HG03520 (cell line): Measurements from ENCODE around the gene SPHKAP.
"Not testable (repeated sequence)": the region's sequence is repeated elsewhere in the genome, so short reads cannot be mapped to it uniquely, and the experiment has no call there.

ENCODE experiments used
- ATAC-seq: cut with Tn5 transposase; IDR thresholded peaks from one replicate; pipeline ENCODE4 v1.9.1; 2021; ENCODE audit warnings: mild to moderate bottlenecking, moderate library complexity; ENCODE audit not compliant: unreplicated experiment

SPHKAP gene

GRCh38 chr2:228181098-228182019, at the start of gene SPHKAP:
SPHKAP (minus strand) TSS chr2:228181687; CDS start chr2:228181598, 89 bp downstream.
- ATAC-seq, result no peak

- no peak for ATAC-seq
Observed at GRCh38 chr2:228227466-228227865, 46.0 kb upstream of the SPHKAP start.

- no peak for ATAC-seq
Observed at GRCh38 chr2:228224410-228224809, 42.9 kb upstream of the SPHKAP start.

- ATAC-seq, result not testable (repeated sequence)
Observed at GRCh38 chr2:228218593-228218992, 37.1 kb upstream of the SPHKAP start.

- no peak for ATAC-seq
Observed at GRCh38 chr2:228197504-228197903, 16.0 kb upstream of the SPHKAP start.

GRCh38 chr2:228180181-228181097, 1.0 kb downstream of the SPHKAP start:
- no peak for ATAC-seq

- no peak for ATAC-seq
Observed at GRCh38 chr2:228167290-228167689, 14.2 kb downstream of the SPHKAP start.

GRCh38 chr2:228164718-228165117, 16.8 kb downstream of the SPHKAP start:
- no peak for ATAC-seq

- ATAC-seq, result no peak
Observed at GRCh38 chr2:228157841-228158240, 23.6 kb downstream of the SPHKAP start.

- no peak for ATAC-seq
Observed at GRCh38 chr2:228144961-228145360, 36.5 kb downstream of the SPHKAP start.

- ATAC-seq, result peak; percentile 95
Observed at GRCh38 chr2:228140934-228141528, 40.5 kb downstream of the SPHKAP start.

- ATAC-seq, result no peak
Observed at GRCh38 chr2:228136027-228136426, 45.5 kb downstream of the SPHKAP start.

GRCh38 chr2:228135300-228135699, 46.2 kb downstream of the SPHKAP start:
- no peak for ATAC-seq

GRCh38 chr2:228131833-228132232, 49.7 kb downstream of the SPHKAP start:
- no peak for ATAC-seq

GRCh38 chr2:228126401-228126800, 55.1 kb downstream of the SPHKAP start:
- ATAC-seq, result no peak

GRCh38 chr2:228118940-228119339, 62.5 kb downstream of the SPHKAP start:
- no peak for ATAC-seq

- ATAC-seq, result no peak
Observed at GRCh38 chr2:228107846-228108245, 73.6 kb downstream of the SPHKAP start.

- no peak for ATAC-seq
Observed at GRCh38 chr2:228105526-228106250, 75.8 kb downstream of the SPHKAP start.

- ATAC-seq, result no peak
Observed at GRCh38 chr2:228104215-228104614, 77.3 kb downstream of the SPHKAP start.

- no peak for ATAC-seq
Observed at GRCh38 chr2:228103379-228103778, 78.1 kb downstream of the SPHKAP start.
